H1 (cell line): ENCODE data around the gene PAX5.

Source experiments
- CHD2 ChIP-seq: IDR thresholded peaks from 2 replicates; pipeline ENCODE4 v1.6.1; 2012; ENCODE audit warnings: low read length, improper control_type of control experiment
- EZH2 ChIP-seq: fragments of 200-600 bp; sonication (generic); IDR thresholded peaks from 2 replicates; pipeline ENCODE4 v1.7.1; 2012; ENCODE audit warnings: low read depth, mild to moderate bottlenecking, moderate library complexity, low read length, inconsistent platforms; ENCODE audit not compliant: severe bottlenecking
- JUN ChIP-seq: IDR thresholded peaks from 2 replicates; pipeline ENCODE4 v1.6.1; 2011; ENCODE audit warnings: low read depth, mild to moderate bottlenecking, improper control_type of control experiment, low read length
- POLR2A ChIP-seq, 2 experiments: IDR thresholded peaks; 1 replicate in 1 of 2; 2 replicates in 1 of 2; pipeline ENCODE4 v1.6.1; 2011; ENCODE audit warnings: low read depth in 2 of 2, low read length in 2 of 2, mild to moderate bottlenecking in 2 of 2; ENCODE audit errors: control extremely low read depth in 1 of 2
- POLR2AphosphoS5 ChIP-seq: IDR thresholded peaks from 2 replicates; pipeline ENCODE4 v1.6.1; 2011; ENCODE audit warnings: low read depth, low read length
- RAD21 ChIP-seq, 2 experiments: IDR thresholded peaks in 1 of 2; conservative IDR thresholded peaks in 1 of 2; 2 replicates each; pipeline ENCODE4 v1.6.1; 2011; ENCODE audit warnings: low read depth in 2 of 2, low read length in 2 of 2, improper control_type of control experiment in 1 of 2, inconsistent platforms in 1 of 2, mild to moderate bottlenecking in 1 of 2, moderate library complexity in 1 of 2
- SIN3A ChIP-seq, 2 experiments: IDR thresholded peaks in 1 of 2; conservative IDR thresholded peaks in 1 of 2; 2 replicates each; pipeline ENCODE4 v1.6.1; 2011 to 2012; ENCODE audit warnings: low read length in 2 of 2, improper control_type of control experiment in 1 of 2, low read depth in 1 of 2, mild to moderate bottlenecking in 1 of 2
- TCF12 ChIP-seq: IDR thresholded peaks from 2 replicates; pipeline ENCODE4 v1.6.1; 2011; ENCODE audit warnings: low read depth, mild to moderate bottlenecking, low read length
- ZNF274 ChIP-seq: IDR thresholded peaks from 2 replicates; pipeline ENCODE4 v1.7.0; 2012; ENCODE audit warnings: low read length, borderline replicate concordance; ENCODE audit errors: extremely low read depth
- TF ChIP-seq, protein P1 (sequence below), 3 experiments: IDR thresholded peaks; 1 replicate in 2 of 3; 2 replicates in 1 of 3; pipeline versions ENCODE4 v1.5.1 to v1.6.1; 2011; ENCODE audit warnings: low read length in 3 of 3, mild to moderate bottlenecking in 3 of 3, inconsistent platforms in 2 of 3, low read depth in 1 of 3, moderate library complexity in 1 of 3; ENCODE audit not compliant: insufficient read depth in 1 of 3; ENCODE audit errors: control extremely low read depth in 1 of 3
- TF ChIP-seq, protein P2 (sequence below): IDR thresholded peaks from 2 replicates; pipeline ENCODE4 v1.6.1; 2012; ENCODE audit warnings: inconsistent platforms

DNA sequence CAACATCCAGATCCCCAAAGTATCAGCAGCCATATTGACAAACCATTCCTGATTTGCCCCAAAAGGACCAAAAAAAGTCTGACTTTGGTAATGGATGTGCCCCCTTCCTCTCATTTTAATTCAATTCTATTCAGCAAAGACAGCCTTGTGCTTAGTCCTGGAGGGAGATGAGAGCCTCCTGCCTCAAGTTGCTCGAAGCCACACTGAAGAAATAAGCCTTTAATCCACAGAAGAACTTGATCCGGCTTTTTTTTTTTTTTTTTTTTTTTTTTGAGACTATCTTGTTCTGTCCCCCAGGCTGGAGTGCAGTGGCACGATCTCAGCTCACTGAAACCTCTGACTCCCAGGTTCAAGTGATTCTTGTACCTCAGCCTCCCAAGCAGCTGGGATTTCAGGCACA, 8.4 kb upstream of the PAX5 start:
- TF ChIP-seq JUN (no peak), POLR2A (IDR thresholded peaks at IDR 0.05; ENCODE audit: control extremely low read depth in 1 of 2, low read depth in 2 of 2, low read length in 2 of 2) (no peak), EZH2 (no peak), CHD2 (no peak), RAD21 (IDR thresholded peaks at IDR 0.05 in 1 of 2, conservative IDR thresholded peaks at IDR 0.05 in 1 of 2; ENCODE audit: low read depth in 2 of 2, low read length in 2 of 2) (no peak), ZNF274 (no peak), TCF12 (no peak), POLR2AphosphoS5 (no peak), SIN3A (conservative IDR thresholded peaks at IDR 0.05 in 1 of 2, IDR thresholded peaks at IDR 0.05 in 1 of 2; ENCODE audit: low read depth in 1 of 2, low read length in 2 of 2) (no peak)
- TF ChIP-seq, protein P1, sequence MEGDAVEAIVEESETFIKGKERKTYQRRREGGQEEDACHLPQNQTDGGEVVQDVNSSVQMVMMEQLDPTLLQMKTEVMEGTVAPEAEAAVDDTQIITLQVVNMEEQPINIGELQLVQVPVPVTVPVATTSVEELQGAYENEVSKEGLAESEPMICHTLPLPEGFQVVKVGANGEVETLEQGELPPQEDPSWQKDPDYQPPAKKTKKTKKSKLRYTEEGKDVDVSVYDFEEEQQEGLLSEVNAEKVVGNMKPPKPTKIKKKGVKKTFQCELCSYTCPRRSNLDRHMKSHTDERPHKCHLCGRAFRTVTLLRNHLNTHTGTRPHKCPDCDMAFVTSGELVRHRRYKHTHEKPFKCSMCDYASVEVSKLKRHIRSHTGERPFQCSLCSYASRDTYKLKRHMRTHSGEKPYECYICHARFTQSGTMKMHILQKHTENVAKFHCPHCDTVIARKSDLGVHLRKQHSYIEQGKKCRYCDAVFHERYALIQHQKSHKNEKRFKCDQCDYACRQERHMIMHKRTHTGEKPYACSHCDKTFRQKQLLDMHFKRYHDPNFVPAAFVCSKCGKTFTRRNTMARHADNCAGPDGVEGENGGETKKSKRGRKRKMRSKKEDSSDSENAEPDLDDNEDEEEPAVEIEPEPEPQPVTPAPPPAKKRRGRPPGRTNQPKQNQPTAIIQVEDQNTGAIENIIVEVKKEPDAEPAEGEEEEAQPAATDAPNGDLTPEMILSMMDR (IDR thresholded peaks at IDR 0.05; ENCODE audit: control extremely low read depth in 1 of 3, insufficient read depth in 1 of 3, low read depth in 1 of 3, low read length in 3 of 3) = no peak
- TF ChIP-seq, protein P2, sequence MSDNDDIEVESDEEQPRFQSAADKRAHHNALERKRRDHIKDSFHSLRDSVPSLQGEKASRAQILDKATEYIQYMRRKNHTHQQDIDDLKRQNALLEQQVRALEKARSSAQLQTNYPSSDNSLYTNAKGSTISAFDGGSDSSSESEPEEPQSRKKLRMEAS = no peak
